K562 (cell line): ENCODE data around the gene CDYL2. TPM values are rescaled to one million over a fixed set of nuclear protein-coding genes. Genes with fewer than 3 reads are reported as not detected.
A peak's percentile ranks its signal among the peaks of the same experiment; 100 is the strongest.

Experiments used
- ATF2 ChIP-seq: sonication (generic); formaldehyde crosslinking; IDR thresholded peaks from 2 replicates; pipeline ENCODE4 v1.8.1; 2022; ENCODE audit warnings: missing genetic modification reagents
- ETS1 ChIP-seq: conservative IDR thresholded peaks from 2 replicates; pipeline ENCODE4 v1.6.1; 2011; ENCODE audit warnings: low read depth, mild to moderate bottlenecking, low read length; ENCODE audit not compliant: control insufficient read depth
- FOXP1 ChIP-seq: sonication (generic); formaldehyde crosslinking; IDR thresholded peaks from 2 replicates; pipeline ENCODE4 v1.8.0; 2022; ENCODE audit warnings: mild to moderate bottlenecking, missing genetic modification reagents
- LARP7 ChIP-seq: fragments of 450-650 bp; IDR thresholded peaks from 2 replicates; pipeline ENCODE4 v1.6.1; 2016
- MAFG ChIP-seq: fragments of 450-650 bp; conservative IDR thresholded peaks from 2 replicates; pipeline ENCODE4 v1.6.1; 2016; ENCODE audit warnings: missing genetic modification characterization, missing compliant biosample characterization
- MITF ChIP-seq: IDR thresholded peaks from 2 replicates; pipeline ENCODE4 v1.6.1; 2014; ENCODE audit warnings: antibody characterized with exemption
- PRDM10 ChIP-seq: fragments of 450-650 bp; IDR thresholded peaks from 2 replicates; pipeline ENCODE4 v1.6.1; 2018; ENCODE audit not compliant: partially characterized antibody
- SNRNP70 ChIP-seq: fragments of 200-400 bp; formaldehyde crosslinking; optimal IDR thresholded peaks from 2 replicates; pipeline ENCODE3; 2017; ENCODE audit warnings: low read depth, low read length
- THAP12 ChIP-seq: fragments of 250-450 bp; sonication (Bioruptor Pico); IDR thresholded peaks from 2 replicates; pipeline ENCODE4 v1.9.0; 2021; ENCODE audit warnings: mild to moderate bottlenecking, inconsistent platforms
- USF1 ChIP-seq: sonication (generic); formaldehyde crosslinking; IDR thresholded peaks from 2 replicates; pipeline ENCODE4 v1.9.0; 2022; ENCODE audit warnings: mild to moderate bottlenecking, missing genetic modification reagents
- polyA plus RNA-seq, 8 experiments: library from polyadenylated mRNA; depleted of rRNA in 4 of 8; stranded (reverse) in 5 of 8; unstranded in 3 of 8; fragments of >200 nt; fragmentation: Nextera tagmentation in 2 of 8; fragmentation: Illumina TruSeq in 1 of 8; extraction: Ambion mirVana in 2 of 8; extraction: Trizol in 1 of 8; gene quantifications; 2 replicates each; pipeline versions ENCODE4 v1.2.1 to v1.2.3, GENCODE V29; 2011 to 2014; ENCODE audit warnings: inconsistent platforms in 1 of 8, missing spikeins in 1 of 8
- total RNA-seq, 7 experiments: library from RNA; depleted of rRNA in 6 of 7; stranded (reverse); fragments of >200 nt in 6 of 7; fragmentation: Illumina TruSeq in 2 of 7; extraction: Trizol in 2 of 7; gene quantifications; 2 replicates each; pipeline versions ENCODE4 v1.2.1 to v1.2.3, GENCODE V29; 2011 to 2021; ENCODE audit warnings: low replicate concordance in 1 of 7
- TF ChIP-seq, protein P1 (sequence below), 2 experiments: fragments of 450-650 bp in 1 of 2; sonication (generic) in 1 of 2; formaldehyde crosslinking in 1 of 2; IDR thresholded peaks in 1 of 2; conservative IDR thresholded peaks in 1 of 2; 2 replicates each; pipeline versions ENCODE4 v1.6.1 to v1.8.1; 2016 to 2023; ENCODE audit warnings: mild to moderate bottlenecking in 2 of 2, moderate library complexity in 2 of 2, inconsistent platforms in 1 of 2, missing genetic modification reagents in 1 of 2

The CDYL2 gene
- total and polyA plus RNA-seq, 9 of the 15 experiments (the other 6 are each of a cell fraction or from before 2014, with no cell fraction given): under 0.01 to 0.04 (median 0.01) TPM; not detected in 6

DNA sequence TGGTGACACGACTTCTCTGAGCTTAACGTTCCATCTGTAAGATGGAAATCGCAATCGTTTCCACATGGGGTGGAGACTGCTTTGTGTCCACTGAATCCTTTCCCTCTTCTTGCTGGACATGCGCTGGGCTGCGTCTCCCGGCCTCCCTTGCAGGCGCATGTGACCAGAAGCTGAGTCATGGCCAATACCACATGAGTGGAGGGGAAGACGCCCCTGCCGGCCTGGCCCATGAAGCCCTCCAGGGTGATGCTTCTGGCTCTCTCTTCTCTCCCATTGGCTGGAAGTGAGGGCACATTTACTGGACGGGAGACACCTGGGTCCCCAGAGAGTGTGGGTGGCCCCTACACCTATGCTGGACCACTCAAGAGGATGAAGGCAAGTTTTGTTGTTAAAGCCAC, 192.5 kb downstream of the CDYL2 start (continued):
- TF ChIP-seq PRDM10 (peak; percentile 90), ATF2 (CRISPR knock-in tag) (no peak), MITF (0 out of 2 replicates have a peak, but pooled peaks have one; percentile 38), MAFG (peak; percentile 52; the same call in 1 of the 2 replicates), THAP12 (no peak), LARP7 (no peak), FOXP1 (CRISPR knock-in tag) (no peak), SNRNP70 (no peak), ETS1 (no peak), USF1 (peak; percentile 43; the same call in 1 of the 2 replicates)
- TF ChIP-seq, protein P1, sequence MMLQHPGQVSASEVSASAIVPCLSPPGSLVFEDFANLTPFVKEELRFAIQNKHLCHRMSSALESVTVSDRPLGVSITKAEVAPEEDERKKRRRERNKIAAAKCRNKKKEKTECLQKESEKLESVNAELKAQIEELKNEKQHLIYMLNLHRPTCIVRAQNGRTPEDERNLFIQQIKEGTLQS (IDR thresholded peaks at IDR 0.05): peak; percentile 53; the same call in 1 of the 2 replicates
- TF ChIP-seq, protein P1 (CRISPR knock-in tag; conservative IDR thresholded peaks at IDR 0.05): no peak
